Measurements from ENCODE around the gene PTPRR.

The PTPRR gene

DNA sequence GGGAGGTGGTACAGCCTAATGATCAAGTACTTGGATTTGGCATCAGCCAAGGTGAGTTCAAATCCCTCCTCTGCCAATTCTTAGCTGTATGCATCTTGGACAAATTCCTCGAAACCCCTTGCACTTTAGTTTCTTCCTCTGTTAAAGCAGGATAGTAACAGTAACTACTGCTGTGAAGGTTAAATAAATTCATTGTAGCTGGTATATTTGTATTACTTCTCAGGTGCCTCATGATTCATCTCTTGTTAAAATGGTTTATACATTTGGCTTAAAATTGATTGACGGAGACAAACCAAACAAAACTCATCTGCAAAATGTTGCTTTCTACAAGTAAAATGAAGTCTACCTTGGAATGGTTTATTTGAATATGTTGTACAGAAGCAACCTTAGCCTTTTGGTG is 281.0 kb downstream of the PTPRR start:
- no peak for DNase-seq

DNA sequence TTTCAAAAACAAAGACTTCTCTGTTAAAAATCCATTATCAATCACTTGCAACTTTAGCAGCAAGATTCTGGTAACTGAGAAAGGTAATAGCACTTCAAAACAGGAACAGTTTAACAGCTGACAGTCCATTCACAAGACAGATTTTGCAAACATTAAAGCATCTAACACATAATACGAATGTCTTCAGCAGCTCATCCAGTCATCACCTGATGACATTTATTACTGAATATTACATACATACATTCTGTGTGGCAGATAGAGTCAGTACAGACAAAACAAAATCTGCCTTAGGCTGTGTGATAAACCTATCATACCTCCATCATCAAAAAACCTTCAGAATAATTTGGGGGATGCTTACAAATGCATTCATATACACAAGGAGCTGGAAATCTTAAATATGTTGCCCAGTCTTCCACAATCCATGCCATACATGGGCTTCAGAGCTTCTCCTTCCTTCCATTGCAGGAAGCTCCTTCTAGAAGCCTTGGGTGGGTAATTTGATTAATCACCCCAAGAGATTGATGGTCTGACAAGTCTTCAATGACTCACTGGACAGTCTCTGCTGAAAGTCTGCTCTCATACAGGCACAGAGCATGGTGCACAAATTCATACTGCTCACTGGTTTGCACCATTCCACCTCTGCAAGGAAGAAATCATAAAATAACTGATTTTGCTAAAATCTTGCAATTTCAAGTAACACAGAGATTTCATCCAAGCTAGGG is 281.7 kb downstream of the PTPRR start:
- no peak for DNase-seq

DNA sequence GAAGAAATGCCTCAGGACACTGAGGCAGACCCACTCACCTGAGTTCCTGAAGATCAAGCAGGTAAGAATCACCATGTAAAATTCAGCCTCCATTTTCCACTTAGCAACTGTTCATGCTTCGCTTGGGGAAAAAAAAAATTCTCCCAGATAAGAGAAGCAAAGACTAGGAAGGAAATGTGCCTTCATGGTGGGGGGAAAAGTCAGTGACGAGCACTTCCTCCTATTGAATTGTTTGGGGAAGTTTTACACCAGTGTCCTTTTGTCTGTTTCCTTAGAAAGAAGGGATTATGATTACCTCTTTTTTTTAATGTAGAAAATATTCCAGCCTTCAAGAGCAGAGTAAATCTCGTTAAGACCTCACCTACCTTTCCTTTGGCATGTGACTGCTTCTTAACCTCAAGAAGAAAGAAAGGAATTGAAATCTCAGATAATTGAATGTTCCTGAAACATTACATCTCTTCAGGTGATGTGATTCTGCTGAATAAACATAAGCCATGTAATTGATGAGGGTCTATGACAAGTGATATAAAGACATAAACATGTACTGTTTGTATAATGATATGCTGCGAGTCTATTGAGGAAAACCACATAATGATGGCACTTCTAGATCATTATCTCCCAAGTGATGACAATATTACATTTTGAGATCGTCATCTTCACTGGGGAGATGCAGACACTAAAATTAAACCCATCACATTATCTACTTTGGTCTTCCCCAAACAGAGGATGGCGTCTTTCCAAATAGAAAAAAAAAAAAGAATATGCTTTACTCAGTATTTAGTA is 283.0 kb downstream of the PTPRR start, which contains the start of gene PTPRB:
Gene PTPRB, minus strand, starts transcription at position 127 of the 783 bp plus-strand sequence. Its CDS starts 34 bp downstream, at position 93.
- DNase-seq = no peak

DNA sequence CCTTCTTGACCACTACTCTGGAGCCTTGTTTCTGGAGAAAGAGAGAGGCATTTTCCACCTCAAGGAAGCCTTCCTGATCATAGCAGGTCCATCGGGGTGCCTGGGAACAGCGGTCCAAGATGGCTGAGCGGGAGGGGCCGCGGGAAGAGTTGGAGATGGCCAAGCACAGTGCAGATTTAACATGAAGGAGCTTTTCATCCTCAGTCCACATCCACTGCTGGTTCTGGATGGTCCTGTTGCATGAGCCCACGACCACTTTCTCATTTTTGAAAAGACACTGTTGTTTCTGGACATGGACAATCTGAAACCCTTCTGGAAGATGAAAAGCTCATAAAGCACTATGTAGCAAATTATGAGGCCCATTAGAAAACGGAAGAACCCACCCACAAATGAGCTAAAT is 284.8 kb downstream of the PTPRR start:
- no peak for DNase-seq

DNA sequence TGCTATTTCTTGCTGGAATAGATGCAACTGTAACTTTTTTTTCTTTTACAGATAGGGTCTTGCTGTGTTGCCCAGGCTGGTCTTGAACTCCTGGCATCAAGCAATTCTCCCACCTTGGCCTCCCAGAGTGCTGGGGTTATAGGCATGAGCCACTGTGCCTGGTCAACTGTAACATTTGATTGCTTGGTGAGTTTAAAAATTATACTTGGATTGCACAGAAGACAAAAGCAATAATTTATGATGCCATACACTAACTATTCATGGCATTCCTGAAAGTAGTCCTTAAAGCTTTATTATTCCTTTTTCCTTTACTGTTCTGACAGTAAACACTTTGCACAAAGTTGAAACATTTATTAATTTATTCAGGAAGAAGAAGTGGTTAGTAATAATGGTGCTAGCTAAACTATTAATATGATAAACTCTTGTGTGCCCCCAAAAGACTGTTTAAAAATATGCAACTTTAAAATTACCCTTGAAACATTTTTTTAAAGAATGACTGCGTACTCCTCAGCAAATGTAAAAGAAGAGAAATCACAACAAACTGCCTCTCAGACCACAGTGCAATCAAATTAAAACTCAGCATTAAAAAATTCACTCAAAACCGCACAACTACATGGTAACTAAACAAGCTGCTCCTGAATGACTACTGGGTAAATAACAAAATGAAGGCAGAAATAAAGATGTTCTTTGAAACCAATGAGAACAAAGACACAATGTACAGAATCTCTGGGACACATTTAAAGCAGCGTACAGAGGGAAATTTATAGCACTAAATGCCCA is 291.6 kb downstream of the PTPRR start:
- no peak for DNase-seq

DNA sequence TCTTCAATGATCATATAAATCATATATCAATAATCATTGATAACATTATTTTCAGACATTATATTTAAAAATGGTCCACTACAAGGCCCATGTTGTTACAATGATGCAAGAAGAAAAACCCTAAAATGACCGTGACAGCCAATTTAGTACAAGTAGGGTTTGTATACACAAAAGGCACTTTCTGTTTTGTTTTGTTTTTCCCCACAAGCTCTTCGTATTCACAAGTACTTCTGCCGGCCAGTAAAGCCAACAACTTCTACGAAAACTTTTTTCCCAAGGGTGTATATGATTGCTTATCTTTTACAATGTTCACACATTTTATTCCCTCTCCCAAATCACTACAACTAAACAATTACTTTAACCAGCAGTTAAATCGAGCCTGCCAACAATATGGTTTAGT is 292.9 kb downstream of the PTPRR start:
- DNase-seq = no peak

DNA sequence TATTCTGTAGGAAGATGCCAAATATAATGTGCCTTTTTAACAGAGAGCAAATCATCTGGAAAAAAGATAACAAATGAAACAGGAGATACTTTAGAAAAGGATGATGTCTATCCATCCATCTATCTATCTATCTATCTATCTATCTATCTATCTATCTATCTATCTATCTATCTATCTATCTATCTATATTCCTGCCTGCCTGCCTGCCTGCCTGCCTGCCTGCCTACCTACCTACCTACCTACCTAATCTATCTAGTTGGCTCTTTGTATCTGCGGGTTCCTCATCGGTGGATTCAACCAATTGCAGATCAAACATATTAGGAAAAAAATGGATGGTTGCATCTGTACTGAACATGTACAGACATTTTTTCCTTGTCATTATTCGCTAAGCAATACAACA is 294.4 kb downstream of the PTPRR start:
- no peak for DNase-seq

DNA sequence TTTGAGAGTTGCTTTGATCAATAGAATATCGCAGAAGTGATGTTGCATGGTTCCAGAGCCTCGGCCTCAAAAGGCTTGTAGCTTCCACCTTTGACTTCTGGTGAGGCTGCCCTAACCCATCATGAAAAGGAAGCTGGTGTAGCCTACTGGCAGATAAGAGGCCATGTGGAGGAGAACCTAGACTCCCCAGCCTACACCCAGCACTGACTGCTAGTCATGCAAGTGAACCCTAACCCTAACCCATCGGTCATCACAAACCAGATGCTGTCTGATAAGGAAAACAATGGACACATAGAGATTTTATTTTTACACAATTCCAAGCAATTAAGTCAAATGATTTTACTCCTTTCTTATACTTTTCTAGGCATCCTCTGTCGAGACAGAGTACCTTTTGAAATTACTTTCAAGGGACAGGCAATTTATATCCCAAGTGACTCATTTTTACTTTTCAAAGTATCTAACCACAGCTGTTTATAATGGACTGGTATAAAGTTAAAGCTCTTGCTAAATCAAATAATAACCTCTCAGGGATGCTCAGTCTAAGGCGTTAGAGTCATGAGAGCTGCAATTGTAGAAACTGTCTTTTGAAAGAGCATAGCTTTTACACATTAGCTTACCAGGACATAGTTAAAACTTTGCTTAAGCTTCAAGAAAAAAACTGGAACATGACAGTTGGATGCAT is 300.9 kb downstream of the PTPRR start:
- no peak for DNase-seq

DNA sequence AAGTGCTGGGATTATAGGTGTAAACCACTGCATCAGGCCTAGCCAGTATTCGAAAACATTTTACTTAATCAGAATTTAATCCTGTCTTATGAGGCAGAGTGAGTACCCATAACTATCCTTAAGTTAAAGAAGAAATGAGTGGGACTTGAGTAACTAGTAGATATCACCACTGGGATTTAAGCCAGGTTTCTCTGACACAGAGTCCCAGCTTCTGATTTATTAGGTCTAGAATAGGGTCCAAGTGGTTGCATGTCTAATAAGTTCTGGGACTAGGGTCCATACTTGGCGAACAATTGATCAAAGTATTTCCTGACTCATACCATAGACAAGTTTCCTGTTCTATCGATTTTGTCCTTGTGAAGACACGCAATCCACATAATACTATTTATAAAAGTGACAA is 302.2 kb downstream of the PTPRR start:
- DNase-seq = no peak

DNA sequence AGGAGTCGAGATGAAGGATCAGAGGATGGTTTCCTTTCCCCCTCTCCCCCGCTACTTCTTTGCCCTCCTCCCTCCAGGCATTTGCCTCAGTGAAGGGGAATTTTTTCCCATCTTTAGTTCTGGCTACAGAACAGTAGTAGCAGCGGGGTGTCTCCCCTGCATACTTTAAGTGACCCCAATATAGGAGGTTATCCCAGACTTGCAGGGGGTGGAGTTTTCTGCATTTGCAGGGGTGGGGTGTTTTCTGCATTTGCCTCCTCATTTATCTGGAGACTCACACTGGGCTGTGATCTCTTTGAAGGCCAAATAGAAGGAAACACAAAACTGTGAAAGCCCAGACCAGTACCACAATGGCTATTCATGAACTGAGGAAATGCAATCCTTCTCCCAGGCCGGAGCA is 303.1 kb downstream of the PTPRR start:
- DNase-seq = no peak

DNA sequence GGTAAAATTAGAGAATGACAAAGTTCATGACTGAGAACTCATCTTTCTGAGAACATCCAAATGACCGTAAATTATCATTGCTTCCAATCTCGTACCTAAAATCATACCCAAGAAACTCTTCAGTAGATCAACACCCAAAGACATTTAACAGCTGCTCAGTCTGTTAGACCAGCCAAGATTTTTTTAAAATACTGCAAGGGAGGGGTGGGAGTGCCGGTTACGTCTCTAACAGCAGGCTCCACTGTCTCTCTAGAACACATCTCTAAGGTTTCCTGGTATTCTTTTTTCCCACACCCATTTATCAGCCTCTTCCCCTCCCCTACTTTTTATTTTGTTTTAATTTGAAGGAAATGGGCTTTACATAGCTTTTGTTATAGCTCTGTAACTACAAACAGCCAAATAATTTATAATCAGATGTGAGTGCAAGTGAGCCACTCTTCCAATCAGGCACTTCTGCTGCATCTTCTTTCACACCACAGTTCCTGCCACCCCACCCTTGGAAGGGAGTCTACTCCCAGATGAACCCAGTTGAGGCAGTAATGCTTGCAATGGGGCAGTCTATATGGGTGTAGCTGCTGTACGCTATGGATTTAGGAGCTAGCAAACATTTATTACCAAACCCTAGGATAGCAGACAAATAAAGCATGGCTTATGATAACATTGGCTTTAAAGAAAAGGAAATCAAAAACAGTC is 305.2 kb downstream of the PTPRR start:
- no peak for DNase-seq

DNA sequence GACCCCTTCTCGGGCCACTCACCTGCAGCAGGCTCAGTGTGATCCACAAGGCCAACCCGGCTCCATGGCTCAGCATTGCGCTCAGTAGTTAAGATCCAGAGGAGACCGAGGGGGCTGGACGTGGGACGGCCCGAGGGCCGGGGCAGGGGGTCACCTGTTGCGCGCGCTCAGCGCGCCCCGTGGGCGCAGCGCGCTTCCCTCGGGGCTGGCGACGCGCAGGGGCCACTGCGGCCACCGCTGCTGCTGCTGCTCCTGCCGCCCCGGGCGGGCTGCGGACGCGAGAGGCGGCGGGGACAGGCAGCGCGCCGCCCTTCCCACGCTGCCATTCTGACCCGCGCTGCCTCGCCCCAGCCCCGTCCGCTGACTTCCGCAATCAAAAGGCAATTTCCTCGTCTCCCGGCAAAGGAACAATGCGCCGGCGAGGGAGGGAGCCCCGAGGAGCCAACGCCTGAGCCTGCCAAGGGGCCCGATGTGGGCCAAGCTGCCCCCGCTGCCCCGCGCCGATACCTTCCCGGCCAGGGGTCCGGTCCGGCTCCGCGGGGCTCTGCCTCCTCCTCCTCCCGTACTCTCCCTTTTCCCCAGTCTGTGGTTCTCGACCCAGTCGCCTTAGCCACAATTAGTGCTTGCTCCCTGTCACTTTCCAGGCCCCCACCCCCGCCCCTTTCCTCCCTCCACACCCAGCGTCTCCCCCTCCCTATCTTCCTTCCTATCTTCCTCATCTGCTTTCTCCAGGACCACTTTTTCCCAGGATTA is 310.6 kb downstream of the PTPRR start:
- DNase-seq = no peak

DNA sequence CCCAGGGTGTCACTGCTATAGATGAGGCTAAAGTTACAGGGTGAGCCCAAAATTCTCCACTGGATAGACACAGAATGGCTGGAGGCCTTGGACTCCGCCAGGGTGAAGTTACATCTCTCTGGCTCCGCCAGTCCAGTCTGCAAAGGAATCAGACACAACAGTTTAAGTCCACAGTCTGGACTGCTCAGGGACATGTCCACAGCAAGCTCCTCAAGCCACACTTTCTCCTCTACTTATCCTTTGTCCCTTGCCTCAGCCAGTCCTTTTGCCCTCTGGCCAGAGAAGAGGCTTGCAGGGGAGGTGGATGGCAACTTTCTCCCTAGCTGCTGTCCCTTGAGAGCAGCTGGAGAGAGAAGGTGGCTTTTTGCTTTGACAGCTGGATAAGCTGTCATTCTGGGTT is 311.3 kb downstream of the PTPRR start:
- DNase-seq = no peak

DNA sequence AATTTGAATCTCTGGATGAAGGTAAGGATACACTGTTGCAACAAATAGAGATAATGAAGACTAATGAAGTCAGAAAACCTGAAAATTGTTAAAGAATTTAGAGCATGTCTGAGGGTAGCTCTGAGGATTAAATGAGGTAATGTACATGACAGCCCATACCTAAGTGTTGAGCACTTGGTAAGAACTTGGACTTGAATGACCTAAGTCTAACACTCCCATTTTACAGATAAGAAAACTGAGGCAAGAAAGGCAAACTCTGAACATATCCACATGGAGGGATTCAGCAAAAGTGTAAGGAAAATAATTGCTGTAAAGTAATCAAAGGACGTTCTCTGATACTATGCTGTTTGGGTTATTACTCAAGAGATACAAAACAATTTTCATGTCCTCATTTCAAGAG is 312.4 kb downstream of the PTPRR start:
- DNase-seq = no peak

DNA sequence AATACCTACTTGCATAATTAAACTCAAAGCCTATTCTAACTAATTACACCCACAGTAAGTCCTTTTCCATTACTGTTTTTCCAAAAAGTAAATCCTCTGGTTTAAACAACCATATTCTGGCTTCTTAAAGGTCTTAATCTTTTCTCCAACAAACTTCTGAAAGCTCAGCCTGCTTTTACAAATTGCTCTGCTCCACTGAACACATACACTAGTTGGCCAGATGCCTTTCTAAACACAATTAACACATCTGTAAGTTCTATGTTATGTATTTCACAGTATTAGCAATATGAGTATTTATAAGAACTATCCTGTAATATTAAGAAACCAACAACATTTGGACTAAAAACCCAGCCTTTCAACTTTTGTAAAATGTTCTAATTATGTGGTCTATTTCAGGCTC is 313.4 kb downstream of the PTPRR start:
- no peak for DNase-seq

DNA sequence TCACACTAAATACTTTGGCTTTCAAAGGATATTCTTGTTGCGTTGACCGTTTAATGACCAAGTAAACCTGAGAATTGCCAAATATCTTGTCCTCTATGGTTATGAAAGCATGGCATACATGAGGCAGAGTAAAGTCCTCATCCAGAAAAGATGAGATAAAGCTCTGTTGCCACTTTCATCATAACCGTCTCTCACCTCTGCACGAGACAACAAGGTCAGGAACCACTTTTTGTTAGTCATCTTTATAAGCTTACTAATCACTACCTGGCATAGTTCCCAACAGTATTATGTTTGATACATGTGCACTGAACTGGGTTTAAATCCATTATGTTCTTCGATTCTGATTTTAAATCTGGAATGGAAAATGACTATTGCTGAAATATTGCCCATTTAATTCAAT is 314.6 kb downstream of the PTPRR start:
- DNase-seq = no peak

DNA sequence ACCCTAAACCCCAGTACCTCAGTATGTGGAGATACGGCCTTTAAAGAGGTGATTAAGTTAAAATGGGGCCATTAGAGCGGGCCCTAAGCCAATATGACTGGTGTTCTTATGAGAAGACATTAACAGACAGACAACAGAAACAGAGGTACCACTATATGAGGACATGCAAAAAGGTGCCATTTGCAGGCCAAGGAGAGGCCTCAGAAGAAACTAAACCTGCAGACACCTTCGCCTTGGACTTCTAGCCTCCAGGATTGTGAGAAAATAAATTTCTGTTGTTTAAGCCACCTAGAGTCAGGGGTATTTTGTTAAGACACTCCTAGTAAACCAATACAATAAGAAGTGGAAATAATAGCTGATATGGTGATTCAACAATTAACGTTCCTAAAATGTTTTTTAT is 315.9 kb downstream of the PTPRR start:
- no peak for DNase-seq

DNA sequence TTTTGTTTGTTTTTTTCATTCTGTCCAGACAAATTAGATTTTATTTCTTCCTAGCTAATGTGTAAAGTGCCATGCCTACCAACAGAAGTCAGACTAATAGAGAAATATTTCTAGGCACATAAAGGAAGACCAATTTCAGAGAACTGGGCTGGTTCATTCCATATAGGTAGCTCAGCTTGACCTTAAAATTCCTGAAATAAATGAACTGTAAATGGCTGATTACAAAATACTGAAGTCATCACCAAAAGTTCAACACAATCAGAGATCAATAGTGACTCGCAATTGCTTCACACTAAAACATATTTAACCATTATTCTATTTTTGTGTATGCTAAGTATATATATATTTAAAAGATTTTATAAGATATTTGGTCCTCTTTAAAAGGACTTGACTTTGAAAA is 317.5 kb downstream of the PTPRR start:
- no peak for DNase-seq

DNA sequence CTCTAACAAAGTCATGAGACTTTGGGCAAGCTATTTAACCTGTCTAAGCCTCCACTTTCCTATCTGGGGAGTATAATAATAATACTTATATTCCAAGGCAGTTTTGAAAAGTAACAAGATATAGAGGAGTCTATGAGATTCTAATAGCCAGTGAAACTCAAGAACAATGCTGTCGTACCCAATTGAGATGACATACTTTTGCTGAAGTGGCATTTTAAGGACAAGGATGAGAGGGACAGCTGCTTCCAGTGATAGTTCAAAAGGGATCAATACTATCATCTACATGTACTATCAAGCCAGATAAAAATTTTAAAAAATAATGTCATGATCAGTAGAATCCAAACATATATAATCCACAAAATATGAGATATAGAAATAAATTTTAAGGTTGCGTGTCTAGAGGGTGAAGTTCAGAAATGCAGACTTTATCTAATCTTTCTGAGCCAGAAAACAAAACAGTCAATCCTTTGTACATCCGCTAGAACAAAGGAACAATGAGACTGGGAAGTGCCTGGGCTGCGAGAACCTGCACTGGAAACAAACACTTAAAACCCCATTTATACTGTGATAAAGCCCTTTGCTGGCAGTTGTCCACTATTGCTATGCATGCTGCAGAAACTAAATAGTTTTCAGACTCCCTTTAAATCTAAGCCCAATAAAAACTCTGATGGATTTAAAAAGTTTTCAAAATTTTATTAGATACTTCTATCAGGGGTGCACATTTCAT is 321.9 kb downstream of the PTPRR start:
- DNase-seq = no peak

DNA sequence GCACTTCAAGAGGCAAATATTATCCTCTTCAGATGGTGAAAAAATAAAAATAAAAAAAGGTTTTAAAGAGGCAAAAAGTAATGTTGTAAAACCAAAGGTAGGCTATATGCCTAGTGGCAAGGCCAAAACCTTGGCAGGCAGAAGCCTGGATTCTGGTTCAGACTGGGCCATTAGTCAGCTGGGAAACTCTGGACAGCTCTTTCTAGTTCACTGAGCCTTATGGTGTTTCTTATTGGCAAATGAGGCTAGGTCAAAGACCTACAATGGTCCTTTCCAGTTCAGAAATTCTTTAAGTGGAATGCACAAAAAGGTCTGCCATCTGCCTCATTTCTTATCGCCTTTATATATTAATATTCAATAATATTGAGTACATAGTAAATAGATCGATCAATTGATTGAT is 327.9 kb downstream of the PTPRR start:
- DNase-seq = no peak

All from CD4-positive, alpha-beta T cell treated with Interleukin-6 for 4 hours (primary cell).